Adrenal gland (tissue), 5 donors: ENCODE measurements around the gene LINC00305.

Experiments
- CTCF ChIP-seq, 6 experiments: fragments of 450-650 bp in 4 of 6; fragments of 200-600 bp in 2 of 6; sonication (generic) in 1 of 6; IDR thresholded peaks; 1 replicate in 5 of 6; 2 replicates in 1 of 6; pipeline versions ENCODE4 v1.5.1 to v1.8.0; 2016 to 2021; ENCODE audit warnings: antibody characterized with exemption in 6 of 6, mild to moderate bottlenecking in 2 of 6, moderate library complexity in 1 of 6
- POLR2A ChIP-seq, 2 donors: fragments of 450-650 bp; IDR thresholded peaks; one replicate each; pipeline ENCODE4 v1.6.1; 2017; ENCODE audit warnings: antibody characterized with exemption in 2 of 2, mild to moderate bottlenecking in 2 of 2, moderate library complexity in 1 of 2
- donor health status: DM: no; HTN: no; CAD: no.

- no peak for TF ChIP-seq CTCF (IDR thresholded peaks at IDR 0.05)
- no peak for TF ChIP-seq POLR2A (IDR thresholded peaks at IDR 0.05)
Observed at GRCh38 chr18:64137914-64138313, 11.0 kb downstream of the LINC00305 start.
